Measurements from ENCODE around the gene G2E3. TPM values are rescaled to one million over a fixed set of nuclear protein-coding genes. Genes with fewer than 3 reads are reported as not detected.

The G2E3 gene
- total RNA-seq, 2 donors from 2014 or later = 44.8 to 80.1 TPM

DNA sequence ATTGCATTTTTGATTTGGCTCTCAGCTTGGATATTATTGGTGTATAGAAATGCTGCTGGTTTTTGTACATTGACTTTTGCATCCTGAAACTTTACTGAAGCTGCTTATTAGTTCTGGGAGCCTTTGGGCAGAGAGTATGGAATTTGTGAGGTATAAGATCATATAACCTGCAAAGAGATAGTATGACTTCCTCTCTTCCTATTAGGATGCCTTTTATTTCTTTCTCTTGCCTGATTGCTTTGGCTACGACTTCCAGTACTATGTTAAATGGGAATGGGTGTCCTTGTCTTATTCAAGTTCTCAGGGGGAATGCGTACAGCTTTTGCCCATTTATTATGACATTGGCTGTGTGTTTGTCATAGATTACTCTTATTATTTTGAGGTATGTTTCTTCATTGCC, 86.6 kb downstream of the G2E3 start:
- H3K4me3 Mint-ChIP-seq = no peak overlapping the region
- H3K4me1 ChIP-seq (ENCODE audit: control insufficient read depth, insufficient read depth, low read length) = no peaks in the 10 kb centered on the region
- H3K27me3 Mint-ChIP-seq (ENCODE audit: insufficient read depth) = no peaks in the 10 kb centered on the region
- peaks cover 68% of the 10 kb centered on the region for H3K36me3 ChIP-seq (ENCODE audit: control insufficient read depth, insufficient read depth, low read length)
- no peaks in the 10 kb centered on the region for H3K27me3 ChIP-seq (ENCODE audit: control insufficient read depth, insufficient read depth, low read length, poor library complexity, severe bottlenecking)
- no peak overlapping the region for H3K27ac ChIP-seq (ENCODE audit: low read depth, low read length)
- WGBS, 2 experiments (ENCODE audit: insufficient coverage in 1 of 2, insufficient read length in 1 of 2) = 96 to 100% methylated on average over 2 of the region's 2 CpGs
- H3K9me3 ChIP-seq (ENCODE audit: control insufficient read depth, low read length) = peaks cover 35% of the 10 kb centered on the region
- no peak overlapping the region for H3K9ac ChIP-seq (ENCODE audit: extremely low read depth, low read length, poor library complexity, severe bottlenecking)
- peaks cover 29% of the 10 kb centered on the region for H3K9me3 Mint-ChIP-seq
- no peak for DNase-seq
- H3K4me1 Mint-ChIP-seq = no peaks in the 10 kb centered on the region
- TF ChIP-seq, protein P1, sequence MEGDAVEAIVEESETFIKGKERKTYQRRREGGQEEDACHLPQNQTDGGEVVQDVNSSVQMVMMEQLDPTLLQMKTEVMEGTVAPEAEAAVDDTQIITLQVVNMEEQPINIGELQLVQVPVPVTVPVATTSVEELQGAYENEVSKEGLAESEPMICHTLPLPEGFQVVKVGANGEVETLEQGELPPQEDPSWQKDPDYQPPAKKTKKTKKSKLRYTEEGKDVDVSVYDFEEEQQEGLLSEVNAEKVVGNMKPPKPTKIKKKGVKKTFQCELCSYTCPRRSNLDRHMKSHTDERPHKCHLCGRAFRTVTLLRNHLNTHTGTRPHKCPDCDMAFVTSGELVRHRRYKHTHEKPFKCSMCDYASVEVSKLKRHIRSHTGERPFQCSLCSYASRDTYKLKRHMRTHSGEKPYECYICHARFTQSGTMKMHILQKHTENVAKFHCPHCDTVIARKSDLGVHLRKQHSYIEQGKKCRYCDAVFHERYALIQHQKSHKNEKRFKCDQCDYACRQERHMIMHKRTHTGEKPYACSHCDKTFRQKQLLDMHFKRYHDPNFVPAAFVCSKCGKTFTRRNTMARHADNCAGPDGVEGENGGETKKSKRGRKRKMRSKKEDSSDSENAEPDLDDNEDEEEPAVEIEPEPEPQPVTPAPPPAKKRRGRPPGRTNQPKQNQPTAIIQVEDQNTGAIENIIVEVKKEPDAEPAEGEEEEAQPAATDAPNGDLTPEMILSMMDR (conservative IDR thresholded peaks at IDR 0.05) = no peak
- no peak overlapping the region for H3K4me3 ChIP-seq (ENCODE audit: low read length)
- H3K27ac Mint-ChIP-seq = no peak overlapping the region
- peaks cover 67% of the 10 kb centered on the region for H3K36me3 Mint-ChIP-seq (ENCODE audit: low read depth)

DNA sequence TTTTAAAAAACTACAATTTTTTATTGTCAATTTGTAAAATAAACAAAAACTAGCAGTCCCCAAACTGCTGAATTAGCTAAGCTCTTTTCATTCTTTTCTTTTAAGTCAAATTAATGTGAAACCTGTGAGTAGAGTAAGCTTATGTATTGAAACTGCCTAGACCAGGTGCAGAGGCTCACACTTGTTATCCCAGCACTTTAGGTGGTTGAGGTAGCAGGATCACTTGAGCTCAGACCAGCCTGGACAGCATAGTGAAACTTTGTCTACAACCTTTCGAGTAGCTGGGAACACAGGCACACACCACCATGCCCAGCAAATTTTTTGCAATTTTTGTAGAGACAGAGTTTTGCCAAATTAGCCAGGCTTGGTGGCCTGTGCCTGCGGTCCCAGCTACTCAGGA, 89.5 kb downstream of the G2E3 start:
- no peaks in the 10 kb centered on the region for H3K27me3 ChIP-seq (ENCODE audit: control insufficient read depth, insufficient read depth, low read length, poor library complexity, severe bottlenecking)
- Mint-ChIP-seq H3K27ac (no peak overlapping the region), H3K9me3 (peaks cover 26% of the 10 kb centered on the region), H3K4me1 (no peaks in the 10 kb centered on the region), H3K36me3 (ENCODE audit: low read depth) (peaks cover 57% of the 10 kb centered on the region), H3K27me3 (ENCODE audit: insufficient read depth) (no peaks in the 10 kb centered on the region), H3K4me3 (no peak overlapping the region)
- no peak for DNase-seq
- H3K9ac ChIP-seq (ENCODE audit: extremely low read depth, low read length, poor library complexity, severe bottlenecking) = no peak overlapping the region
- no peak overlapping the region for H3K27ac ChIP-seq (ENCODE audit: low read depth, low read length)
- H3K4me1 ChIP-seq (ENCODE audit: control insufficient read depth, insufficient read depth, low read length) = no peaks in the 10 kb centered on the region
- TF ChIP-seq, protein P1 (conservative IDR thresholded peaks at IDR 0.05) = no peak
- WGBS, 2 experiments (ENCODE audit: insufficient coverage in 1 of 2, insufficient read length in 1 of 2) = 86 to 94% methylated on average over 1 to 2 of the region's 2 CpGs
- peaks cover 64% of the 10 kb centered on the region for H3K36me3 ChIP-seq (ENCODE audit: control insufficient read depth, insufficient read depth, low read length)
- H3K9me3 ChIP-seq (ENCODE audit: control insufficient read depth, low read length) = peaks cover 21% of the 10 kb centered on the region
- H3K4me3 ChIP-seq (ENCODE audit: low read length) = no peak overlapping the region

DNA sequence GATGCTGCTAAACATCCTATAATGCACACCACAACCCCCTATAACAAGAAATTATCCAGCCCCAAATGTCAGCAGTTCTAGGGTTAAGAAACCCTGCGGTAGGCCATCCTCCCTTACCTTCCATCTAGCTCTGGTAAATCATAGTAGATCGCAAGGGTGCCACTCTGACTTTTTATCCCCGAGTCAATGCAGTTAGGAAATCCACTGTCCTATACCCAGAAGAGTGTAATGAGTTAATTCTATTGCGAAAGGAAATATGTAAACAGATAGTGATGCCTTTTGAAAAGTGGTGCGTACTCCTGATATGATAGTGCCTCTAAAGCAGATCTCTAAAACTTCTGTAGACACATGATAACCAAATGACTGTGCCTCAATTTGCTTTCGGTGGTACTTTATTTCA, 93.0 kb downstream of the G2E3 start:
- Mint-ChIP-seq H3K4me3 (no peak overlapping the region), H3K27me3 (ENCODE audit: insufficient read depth) (no peaks in the 10 kb centered on the region), H3K9me3 (no peaks in the 10 kb centered on the region), H3K27ac (no peak overlapping the region), H3K36me3 (ENCODE audit: low read depth) (peaks cover 32% of the 10 kb centered on the region), H3K4me1 (no peaks in the 10 kb centered on the region)
- Histone ChIP-seq H3K27me3 (ENCODE audit: control insufficient read depth, insufficient read depth, low read length, poor library complexity, severe bottlenecking) (no peaks in the 10 kb centered on the region), H3K9ac (ENCODE audit: extremely low read depth, low read length, poor library complexity, severe bottlenecking) (no peak overlapping the region), H3K4me1 (ENCODE audit: control insufficient read depth, insufficient read depth, low read length) (no peaks in the 10 kb centered on the region), H3K27ac (ENCODE audit: low read depth, low read length) (no peak overlapping the region), H3K9me3 (ENCODE audit: control insufficient read depth, low read length) (no peaks in the 10 kb centered on the region), H3K36me3 (ENCODE audit: control insufficient read depth, insufficient read depth, low read length) (peaks cover 75% of the 10 kb centered on the region), H3K4me3 (ENCODE audit: low read length) (no peak overlapping the region)
- DNase-seq = no peak
- 92 to 100% methylated on average over 1 to 6 of the region's 6 CpGs for WGBS, 2 experiments (ENCODE audit: insufficient coverage in 1 of 2, insufficient read length in 1 of 2)
- TF ChIP-seq, protein P1 (conservative IDR thresholded peaks at IDR 0.05) = no peak

Measured in endodermal cell (in vitro differentiated cells).